ENCODE results near the gene COMMD9.
"Not testable (repeated sequence)": the region's sequence is repeated elsewhere in the genome, so short reads cannot be mapped to it uniquely, and the experiment has no call there.

The COMMD9 gene

DNA sequence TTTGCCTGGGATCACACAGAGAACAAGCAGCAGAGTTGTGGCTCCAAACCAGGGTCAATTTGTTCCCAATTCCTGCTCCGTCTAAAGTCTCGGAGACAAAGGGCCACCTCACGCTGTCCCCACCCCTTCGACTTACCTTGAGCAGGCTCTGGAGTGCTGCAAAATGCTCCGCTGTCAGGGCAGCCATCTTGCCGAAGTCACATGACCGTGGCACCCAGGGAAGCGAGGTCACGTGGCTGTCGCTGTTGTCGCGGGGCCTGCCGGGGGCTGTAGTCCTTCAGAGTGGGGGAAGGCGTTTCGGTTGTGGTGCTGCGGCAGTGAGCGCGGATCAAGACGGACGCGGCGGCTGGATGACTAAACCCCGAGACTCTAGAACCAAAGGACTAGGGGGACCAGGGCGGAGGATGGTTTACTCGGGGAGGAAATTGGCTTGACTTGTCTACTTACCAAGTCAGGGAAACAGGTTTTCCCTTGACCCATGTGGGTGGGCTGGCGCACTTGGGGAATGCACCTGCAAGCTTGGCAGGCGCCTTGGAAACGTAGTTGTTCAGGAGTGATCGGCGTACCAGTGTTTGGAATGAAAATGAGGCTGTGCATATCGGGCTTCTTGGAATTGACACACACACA is at the start of gene COMMD9:
Gene COMMD9, minus strand, starts transcription at position 199 of the 627 bp plus-strand sequence. Its CDS starts 12 bp downstream, at position 187.
- peak; percentile 96 for DNase-seq

DNA sequence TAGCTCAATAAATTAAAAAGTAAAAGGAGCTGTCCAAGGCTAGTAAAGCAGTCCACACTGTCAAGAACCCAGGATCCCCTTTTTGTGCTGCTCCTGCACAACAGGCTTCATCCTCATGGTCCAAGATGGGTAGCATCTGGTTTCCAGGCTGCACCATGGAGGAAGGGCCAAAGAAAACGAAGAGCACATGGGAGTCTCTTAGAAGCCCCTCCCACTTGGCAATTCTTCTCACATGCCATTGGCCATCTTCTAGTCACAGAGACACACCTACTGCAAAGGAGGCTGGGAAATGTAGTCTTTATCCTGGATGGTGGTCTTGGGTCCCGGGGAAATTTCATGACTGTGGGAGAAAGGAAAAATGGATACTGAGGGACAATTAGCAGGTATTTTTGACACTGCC is 44.7 kb upstream of the COMMD9 start:
- peak; percentile 18 for DNase-seq

DNA sequence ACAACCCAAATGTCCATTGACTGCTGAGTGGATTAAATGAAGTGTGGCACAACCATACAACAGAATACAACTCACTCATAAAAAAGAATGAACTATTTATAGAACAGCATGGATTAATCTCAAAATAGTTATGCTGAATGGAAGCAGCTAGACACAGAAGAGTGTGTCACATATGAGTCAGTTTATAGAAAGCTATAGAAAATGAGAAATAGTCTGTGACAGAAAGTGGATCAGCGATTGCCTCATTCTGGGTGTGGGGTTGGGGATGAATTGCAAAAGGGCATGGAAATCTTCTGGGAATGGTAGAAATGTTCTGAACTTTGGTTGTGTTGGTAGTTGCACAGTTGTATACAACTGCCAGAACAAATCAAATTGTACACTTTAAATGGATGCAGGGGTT is 44.2 kb upstream of the COMMD9 start:
- DNase-seq, result no peak

DNA sequence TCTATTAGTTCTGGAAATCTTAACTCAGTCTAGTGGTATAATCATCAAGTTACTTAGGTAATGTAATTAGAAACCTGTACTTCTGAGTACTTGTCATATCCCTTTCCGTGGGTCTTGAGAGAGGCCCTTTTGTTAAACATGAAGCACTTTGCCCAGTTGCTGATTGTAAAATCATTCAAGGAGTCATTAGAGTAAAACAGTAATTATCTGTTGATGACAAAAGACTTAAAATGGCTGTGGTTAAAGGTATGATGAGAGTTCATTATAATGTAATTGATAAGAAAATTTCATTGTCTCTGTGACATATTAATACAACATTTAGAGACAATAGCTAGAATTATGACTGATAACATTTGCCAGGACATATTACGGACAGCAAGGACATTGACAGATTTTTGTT is 41.2 kb upstream of the COMMD9 start:
- DNase-seq, result no peak

DNA sequence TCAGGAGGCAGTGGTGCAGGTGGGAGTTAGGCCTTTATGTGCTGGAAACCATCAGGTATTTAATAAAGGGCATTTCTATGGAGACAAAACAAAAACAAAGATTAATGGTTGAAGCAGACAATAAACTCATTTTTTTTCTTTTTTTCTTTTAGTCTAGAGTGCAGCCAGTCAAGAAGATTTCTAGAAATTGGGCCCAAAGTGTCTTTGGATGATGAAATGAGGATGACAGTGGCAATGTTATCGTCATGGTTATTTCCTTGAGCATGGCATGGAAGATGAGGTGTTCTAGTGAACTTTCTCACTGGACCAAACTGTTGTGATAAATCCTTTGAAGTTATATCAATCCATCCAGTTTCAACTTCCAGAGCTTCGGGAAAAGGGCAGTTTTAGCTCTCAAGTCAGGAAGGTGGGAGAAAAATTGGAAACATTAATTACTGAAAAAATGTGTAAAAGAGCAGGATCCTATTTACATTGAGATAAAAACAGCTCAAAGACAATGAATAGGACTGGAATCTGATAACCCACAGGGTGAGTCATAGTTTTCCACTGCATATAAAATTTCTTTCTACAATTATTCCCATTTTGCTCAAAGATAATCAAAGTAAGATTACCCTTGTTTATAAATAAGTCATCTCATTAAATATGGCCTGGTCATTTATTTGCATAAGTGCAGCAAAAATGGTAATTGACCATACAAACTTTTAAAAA is 39.9 kb upstream of the COMMD9 start:
- DNase-seq, result no peak

DNA sequence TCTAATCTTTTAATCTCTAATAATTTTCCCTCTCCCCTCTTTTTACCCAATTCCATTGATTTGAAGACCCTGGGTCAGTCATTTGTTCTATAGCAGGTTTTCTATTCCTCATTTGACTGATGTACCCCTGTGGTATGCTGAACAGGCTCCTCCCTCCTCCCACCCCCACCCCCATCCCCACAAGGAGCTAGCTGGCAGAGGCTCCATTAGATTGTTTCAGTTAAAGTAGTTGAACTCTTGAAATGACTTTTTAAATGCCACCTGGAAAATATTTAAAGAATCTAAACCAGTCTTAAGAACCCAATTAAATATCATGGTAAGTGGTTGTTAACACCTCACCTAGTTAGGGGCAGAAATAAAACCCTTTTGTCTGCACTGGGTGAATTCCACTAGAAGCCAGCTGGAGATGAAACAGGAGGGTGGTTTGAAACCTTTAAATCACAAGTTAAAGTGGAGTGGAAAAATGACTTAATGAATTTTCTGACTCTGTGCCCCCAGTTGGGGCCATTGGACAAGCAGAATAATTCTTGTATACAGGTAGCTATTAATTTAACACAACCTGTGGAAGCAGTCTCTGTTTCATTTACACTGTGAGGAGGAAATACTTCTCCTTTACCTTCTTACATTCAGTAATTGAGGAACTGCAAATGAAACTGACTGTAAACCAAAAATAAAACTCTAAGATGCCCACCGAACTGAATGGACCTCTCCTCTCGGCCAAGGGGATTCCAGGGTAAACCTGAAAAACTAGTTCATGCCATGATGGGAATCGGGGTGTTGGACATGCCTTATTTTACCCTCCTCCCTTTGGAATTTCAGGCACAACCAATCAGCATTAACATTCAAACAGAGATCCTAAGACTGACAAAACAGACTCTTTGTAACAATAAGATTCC is 37.5 kb upstream of the COMMD9 start:
- DNase-seq, result no peak

DNA sequence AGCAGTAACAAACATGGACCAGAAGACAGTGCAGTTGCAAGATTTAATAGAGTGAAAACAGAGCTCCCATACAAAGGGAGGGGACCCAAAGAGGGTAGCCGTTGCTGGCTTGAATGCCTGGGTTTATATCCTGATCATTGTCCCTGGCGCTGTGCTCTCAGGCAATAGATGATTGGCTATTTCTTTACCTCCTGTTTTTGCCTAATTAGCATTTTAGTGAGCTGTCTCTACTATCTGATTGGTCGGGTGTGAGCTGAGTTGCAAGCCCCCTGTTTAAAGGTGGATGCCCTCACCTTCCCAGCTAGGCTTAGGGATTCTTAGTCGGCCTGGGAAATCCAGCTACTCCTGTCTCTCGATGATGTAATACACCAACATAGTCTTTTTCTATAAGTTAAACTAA is 36.2 kb upstream of the COMMD9 start:
- not testable (repeated sequence) for DNase-seq

DNA sequence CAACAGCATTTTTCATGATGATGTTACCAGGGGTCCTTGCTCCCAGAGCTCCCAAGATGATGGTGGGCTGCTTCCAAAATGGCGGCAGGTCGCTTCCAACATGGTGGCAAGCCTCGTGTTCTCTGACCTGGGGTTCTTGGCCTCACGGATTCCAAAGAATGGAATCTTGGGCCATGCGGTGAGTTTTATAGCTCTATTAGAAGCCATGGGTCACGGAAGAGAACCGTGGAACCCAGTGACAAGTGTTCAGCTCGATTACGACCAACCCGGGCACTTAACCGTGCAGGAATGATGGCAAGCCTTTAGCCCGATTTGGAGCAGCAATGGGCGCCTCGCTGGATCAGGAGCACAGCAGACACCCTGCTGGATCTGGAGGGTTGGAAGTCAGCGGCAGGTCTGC is 35.7 kb upstream of the COMMD9 start:
- DNase-seq, result not testable (repeated sequence)

DNA sequence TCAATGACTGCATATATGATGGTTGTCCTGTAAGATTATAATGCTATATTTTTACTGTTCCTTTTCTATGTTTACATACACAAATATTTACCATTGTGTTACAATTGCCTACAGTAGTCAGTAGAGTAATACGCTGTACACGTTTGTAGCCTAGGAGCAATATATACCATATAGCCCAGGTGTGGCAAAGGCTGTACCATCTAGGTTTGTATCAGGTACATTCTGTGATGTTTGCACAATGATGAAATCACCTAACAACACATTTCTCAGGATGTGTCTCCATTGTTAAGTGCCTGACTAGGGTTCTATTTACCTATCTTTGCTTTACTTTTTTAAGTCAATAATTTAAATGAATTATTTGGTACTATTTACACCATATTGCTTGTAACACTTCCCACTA is 28.8 kb upstream of the COMMD9 start:
- DNase-seq, result no peak

DNA sequence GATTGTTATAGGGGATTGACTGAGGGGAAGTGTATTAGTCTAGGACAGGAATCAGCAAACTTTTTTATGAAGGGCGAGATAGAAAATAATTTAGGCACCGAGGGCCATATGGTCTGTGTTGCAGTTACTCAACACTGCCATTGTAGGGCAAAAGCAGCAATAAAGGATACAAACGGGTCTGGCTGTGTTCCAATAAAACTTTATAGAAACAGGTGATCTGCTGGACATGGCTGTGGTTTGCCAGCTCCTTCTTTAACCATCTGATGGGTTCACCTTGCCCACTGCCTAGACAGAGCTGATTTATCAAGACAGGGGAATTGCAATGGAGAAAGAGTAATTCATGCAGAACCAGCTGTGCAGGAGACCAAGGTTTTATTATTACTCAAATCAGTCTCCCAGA is 26.8 kb upstream of the COMMD9 start:
- DNase-seq, result no peak

DNA sequence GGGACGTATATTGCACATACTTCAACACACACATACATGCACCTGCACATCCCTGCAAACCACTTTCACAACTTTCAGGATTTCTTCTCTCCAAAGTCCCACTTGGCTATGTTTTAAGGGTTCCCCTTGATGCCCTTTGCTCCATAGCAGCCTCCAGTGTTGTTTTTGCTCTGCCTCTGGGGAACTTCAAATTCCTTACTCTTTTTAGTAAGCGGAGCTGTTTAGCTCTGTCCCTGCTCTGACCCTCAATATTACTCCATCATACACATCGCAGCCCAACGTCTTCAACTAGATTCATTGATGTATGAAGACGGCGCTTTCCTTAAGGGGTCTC is 25.2 kb upstream of the COMMD9 start:
- DNase-seq, result no peak

DNA sequence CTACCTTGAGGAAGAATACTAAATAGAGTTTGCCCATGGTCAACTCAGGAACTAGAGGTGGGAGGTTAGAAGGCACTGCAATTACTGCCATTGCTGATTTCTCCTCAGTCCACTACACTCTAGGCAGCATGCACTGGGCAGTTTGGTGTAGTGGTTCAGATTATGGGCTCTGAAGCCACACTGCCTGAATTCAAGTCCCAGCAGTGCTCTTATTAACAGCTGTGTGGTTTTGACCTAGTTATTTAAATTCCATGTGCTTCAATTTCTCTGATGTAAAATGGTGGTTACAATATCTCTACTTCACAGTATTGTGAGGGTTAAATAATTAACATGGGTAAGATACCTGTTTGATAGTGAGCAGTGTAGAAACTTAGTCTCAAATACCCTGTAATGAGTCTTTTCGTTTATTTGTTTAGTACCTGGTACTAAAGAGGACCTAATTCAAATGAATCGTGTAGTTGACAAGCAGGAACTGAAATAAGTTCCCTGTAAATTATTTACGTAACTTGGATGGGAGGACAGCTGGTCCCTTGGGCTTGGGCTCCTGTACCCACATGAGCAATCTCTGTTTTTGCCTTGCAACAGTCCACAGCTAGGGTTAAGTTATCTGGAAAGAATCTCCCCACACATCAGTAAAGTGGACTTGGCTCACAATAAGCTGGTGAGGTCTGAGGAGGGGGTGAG is 24.7 kb upstream of the COMMD9 start:
- no peak for DNase-seq

DNA sequence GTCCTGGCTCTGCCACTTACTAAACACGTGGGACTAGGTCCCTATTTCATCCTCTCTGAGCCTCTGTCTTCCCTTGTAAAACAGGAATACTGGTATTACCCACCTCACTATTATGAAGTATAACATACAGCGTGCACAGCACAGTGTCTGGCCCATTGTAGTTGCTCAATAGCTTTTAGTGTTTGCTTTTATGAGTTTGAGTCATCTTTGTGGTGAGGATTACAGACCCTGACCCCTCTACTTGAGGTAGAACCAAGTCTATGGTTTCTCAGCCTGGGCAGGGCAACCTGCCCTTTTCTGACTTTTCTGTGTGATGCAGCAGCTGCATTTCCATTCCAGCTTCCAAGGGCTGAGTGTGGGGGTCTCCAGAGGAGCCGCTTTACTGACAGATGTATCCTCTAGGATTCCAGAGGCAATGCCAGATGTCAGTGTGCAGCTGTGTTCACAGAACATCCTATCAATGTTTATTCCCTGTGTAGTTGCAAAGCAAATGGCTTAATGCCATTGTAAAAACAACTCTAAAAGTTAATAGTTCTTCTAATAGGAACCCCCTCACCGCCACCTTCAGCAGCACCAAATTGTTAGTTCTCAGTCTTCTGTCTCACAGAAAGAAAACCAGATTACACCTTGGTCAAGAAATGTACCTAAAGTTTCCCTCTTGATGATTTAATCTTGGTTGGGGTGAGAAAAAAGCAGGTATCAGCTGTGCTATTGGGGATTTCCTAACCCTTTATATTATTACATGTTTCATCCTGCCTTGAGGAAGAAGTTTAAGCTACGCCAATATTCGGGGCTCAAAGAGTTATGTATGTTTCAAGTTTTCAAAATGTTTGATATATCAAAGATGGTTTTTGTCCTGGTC is 23.6 kb upstream of the COMMD9 start:
- DNase-seq, result no peak

DNA sequence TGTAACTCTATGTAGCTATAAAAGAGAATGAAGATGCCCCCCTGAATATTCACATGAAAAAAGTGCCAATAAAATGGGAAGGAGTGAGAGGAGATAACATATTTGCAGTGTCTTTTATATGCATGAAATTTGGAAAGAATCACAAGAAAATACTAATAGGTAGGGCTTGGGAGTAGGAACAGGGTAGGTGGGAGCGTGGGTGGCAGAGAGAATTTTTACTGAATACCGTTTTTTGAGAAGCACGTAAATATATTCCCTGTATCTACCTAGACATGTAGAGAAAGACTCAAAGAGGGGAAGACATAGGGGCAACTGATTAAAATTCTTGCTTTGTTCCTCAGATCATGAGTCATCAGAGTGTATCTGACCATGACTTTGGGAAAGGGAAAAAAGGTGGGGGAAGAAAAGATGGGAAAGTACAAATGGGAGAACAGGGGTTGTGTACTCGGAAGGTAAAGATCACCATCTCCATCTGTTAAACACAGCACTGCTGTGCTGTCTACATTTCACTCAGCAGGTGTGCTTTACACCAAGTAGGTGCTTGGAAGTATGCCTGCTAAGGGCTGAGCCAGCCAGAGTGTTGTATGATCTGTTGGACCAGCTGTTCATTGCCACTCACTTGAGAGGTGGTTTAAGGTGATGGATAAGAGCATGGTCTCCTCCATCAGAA is 22.8 kb upstream of the COMMD9 start:
- peak; percentile 86 for DNase-seq

DNA sequence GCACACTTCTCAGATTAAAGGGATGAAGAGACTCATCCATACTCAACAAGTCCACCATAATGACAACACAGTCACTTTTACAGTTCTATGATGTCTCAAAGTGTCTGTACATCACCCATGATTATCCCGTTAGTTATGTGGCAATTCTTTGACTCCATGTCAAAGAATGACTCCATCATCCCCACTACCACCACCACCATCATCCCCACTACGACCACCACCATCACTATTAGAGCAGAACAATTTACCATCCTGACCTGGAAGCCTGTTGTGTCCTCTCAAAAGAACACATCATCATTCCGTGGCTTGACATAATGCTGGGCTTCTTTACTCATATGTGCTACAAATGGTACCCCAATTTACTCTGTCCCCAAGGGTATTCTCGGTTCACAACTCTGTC is 20.6 kb upstream of the COMMD9 start:
- DNase-seq, result no peak

DNA sequence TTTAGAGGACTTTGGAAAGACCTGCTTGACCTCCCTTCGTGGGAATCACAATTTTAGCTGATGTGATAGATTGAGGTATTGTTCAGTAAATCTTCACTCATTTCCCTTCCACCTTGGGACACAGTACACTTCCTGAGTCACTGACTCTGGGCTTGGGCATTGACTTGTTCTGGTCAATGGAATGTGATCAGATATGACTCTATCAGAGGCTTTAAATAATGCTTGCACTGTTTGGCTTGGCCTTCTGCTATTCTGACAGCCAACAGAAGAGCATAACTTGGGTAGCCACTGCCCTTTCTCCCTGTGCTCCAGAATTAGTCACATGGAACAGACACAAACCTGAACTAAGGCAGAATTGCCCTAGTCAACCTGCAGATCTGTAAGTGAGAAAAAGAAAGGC is 19.4 kb upstream of the COMMD9 start:
- no peak for DNase-seq

DNA sequence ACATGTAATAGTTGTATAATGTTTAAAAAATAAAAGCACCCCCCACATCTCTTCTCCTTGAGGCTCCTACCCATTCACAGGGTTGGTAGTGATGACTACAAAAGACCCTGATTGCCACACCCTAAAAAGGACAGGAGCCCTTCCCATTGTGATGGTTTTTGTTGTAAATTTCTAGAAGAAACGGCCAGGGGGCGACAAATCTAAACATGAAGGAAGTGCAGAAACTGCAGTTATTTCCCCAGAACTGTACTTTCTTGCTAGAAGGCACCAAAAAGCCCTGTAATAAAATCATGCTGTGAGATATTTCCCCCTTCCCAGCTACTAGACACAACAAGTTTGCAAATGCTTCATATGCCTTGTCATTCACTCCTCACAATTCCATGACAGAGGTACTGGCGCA is 17.7 kb upstream of the COMMD9 start:
- DNase-seq, result no peak

DNA sequence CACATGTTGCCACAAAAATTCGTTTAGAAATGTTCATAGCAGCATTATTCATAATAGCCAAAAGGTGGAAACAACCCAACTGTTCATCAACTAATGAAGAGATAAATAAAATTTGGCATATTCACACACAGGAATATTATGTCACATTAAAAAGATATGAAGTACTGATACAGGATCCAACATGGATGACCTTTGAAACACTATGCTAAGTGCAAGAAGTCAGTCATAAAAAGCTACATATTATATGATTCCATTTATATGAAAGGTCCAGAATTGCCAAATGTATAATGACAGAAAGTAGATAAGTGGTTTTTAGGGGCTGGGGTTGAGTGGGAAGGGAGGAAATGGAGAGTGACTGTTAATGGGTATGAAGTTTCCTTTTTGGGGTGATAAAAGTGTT is 15.8 kb upstream of the COMMD9 start:
- DNase-seq, result no peak

DNA sequence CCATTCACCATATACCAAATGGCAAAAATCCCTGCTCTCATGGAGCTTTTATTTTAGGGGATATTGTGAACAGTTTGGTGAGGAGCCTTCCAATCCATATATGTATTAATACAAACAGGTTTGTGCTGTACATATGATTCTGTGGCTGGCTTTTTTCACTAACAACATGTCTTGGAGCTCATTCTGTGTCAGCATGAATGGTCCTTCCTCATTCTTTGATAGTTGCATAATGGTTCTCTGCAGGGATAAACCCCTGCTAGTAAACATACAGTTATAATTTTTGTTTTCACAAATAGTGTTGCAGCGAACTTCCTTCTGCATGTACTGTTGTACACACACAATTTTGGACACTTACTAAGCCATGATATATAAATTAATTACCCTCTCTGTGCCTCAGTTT is 15.1 kb upstream of the COMMD9 start:
- no peak for DNase-seq

DNA sequence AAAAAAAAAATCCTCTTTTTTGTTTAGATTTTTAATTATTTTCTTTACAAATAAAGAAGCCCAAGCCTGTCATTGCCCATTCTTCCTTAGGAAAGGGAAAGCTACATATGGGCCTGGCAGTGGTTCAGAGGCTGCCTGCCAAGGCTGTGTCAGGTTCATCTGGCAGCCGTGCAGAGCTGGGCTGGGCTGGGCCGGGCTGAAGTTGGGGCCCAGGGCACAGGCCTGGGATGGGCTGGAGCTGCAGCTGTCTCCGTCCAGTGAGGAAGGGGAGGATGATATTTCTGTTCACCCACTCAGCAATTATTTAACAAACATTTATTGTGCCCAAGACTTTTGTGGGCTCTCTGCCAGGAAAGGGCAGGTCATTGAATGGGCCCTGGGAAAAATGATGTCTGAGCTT is 11.4 kb upstream of the COMMD9 start:
- DNase-seq, result peak; percentile 54

DNA sequence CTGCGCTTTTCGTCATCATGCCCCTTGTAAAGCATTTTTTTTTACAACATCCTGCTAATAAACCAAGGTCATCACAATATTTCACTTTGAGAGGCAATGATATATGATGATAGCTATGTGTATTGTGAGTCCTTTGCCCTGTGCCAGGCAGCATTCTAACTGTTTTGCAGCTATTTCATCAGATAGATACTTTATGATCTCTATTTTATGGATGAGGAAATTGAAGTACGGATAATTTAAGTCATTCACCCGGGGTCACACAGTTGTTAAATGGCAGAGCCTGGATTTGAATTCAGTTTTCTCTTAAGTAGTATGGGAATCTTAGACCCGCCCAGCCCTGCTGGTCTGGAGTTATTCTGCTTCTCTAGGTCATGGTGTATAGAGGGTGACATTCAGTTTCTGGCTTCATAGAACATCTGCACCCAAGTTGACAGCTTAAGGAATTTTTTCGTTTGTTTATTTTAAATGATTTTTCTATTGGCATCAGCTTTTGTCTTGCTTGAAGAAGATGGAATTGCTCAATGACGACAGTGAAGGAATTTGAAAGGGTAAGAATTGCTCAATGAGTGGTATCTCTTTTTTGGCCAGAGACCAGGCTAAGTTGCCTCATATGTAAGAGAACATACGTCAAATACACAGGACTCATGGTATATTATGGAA is 7.8 kb upstream of the COMMD9 start:
- no peak for DNase-seq
